Measurements from ENCODE around the gene LRRIQ1. TPM values are rescaled to one million over a fixed set of nuclear protein-coding genes. Genes with fewer than 3 reads are reported as not detected.

The LRRIQ1 gene
- polyA plus RNA-seq, 1 donor from 2014 or later = 11.8 TPM

DNA sequence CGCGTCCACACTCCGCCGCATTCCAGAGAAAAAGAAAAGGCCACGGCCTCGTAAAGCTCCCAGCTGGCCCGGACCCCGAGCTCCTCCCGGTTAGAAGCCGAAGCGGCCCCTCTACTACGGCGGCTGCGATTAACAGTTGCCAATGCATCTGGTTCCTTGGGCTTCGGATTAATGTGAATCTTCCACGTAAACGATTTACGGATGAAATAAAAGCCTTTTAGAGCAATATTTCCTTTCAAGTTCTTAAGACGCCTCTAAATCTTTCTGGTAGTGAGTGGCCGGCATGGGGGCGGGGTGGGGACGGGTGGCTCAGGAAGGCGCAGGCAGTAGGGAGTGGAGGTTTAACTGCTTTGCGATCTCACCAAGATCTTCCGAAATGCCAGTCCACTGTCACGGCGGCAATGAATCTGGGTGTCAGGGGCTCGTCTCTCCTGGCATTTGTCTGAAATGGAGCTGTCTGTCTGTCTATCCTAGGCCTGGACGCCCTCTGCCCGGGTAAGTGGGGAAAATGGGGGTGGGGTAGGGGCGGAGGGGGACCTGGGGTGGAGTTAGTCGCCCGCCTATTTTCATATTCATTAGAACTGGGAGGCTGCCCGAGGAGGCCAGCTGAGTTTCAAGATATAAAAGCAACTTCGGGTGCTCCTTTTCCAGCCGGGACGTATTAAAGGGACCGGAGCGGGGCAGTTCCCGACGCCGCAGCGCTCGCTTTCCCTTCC lies 243.5 kb downstream of the LRRIQ1 start:
- no peak overlapping the region for H3K9ac ChIP-seq (ENCODE audit: low read length)

DNA sequence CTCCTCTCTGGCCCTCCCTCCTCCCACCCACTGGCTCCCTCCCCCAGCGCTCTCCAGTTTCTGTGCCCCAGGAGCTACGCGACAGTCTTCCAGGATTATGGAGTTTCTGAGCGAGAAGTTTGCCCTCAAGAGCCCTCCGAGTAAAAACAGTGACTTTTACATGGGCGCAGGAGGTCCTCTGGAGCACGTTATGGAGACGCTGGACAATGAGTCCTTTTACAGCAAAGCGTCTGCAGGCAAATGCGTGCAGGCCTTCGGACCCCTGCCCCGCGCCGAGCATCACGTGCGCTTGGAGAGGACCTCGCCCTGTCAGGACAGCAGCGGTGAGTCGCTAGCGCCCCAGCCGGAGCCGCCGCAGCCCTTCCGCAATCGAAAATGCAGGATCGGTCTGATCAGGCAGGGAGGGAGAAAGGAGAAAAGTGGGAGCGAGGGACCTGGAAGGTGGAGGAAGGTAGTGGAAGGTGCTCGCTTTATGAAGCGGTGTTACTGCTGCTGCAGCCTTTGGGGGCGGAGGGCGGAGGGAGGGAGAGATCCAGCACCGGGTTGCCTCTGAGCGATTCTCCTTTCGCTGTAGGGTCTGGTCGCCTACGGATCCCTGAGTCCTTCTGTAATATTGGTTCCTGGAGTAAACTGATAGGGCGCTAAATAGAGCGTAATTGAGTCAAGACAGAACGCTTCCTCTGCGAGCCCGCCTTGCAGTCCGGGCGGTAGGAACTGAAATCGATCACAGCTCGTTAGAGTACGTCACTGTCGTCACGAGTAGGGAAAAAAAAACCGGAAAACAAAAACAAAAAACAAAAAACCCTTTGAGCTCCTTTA lies 244.2 kb downstream of the LRRIQ1 start, which contains the start of gene ALX1:
Gene ALX1 (plus strand): TSS at position 56 of the 819 bp plus-strand sequence. CDS start 42 bp downstream, at position 98.
- H3K9ac ChIP-seq (ENCODE audit: low read length) = peak within 1 kb of the TSS; percentile 4

More for the DNA sequence above, 243.5 kb downstream of the LRRIQ1 start:
- no peaks in the 10 kb centered on the region for H3K9me2 ChIP-seq (ENCODE audit: insufficient read depth, low read length)
- H3K9me3 ChIP-seq (ENCODE audit: low read length) = peaks cover 16% of the 10 kb centered on the region
- H3K27ac ChIP-seq (ENCODE audit: low read length) = no peak overlapping the region
- H3K27me3 ChIP-seq (ENCODE audit: insufficient read depth, low read depth, low read length) = peaks cover 99% of the 10 kb centered on the region
- H3F3A ChIP-seq (ENCODE audit: insufficient read depth, low read length, poor library complexity, severe bottlenecking) = no peaks in the 10 kb centered on the region
- no peaks in the 10 kb centered on the region for H4K20me1 ChIP-seq (ENCODE audit: insufficient read depth)
- peak overlapping the region; percentile 63 for H3K4me3 ChIP-seq (ENCODE audit: low read length)
- peak; percentile 23 for TF ChIP-seq POLR2AphosphoS5 (IDR thresholded peaks at IDR 0.05)
- no peak for TF ChIP-seq RAD21 (conservative IDR thresholded peaks at IDR 0.05)
- no peak overlapping the region for H2AFZ ChIP-seq (ENCODE audit: low read depth, low read length)
- H3K79me2 ChIP-seq (replicated peaks; ENCODE audit: insufficient read depth, low read length) = no peaks in the 10 kb centered on the region
- no peaks in the 10 kb centered on the region for H3K36me3 ChIP-seq (ENCODE audit: insufficient read depth, low read length)
- no peak overlapping the region for H3K4me2 ChIP-seq (ENCODE audit: low read length)

More for the DNA sequence above, 244.2 kb downstream of the LRRIQ1 start, which contains the start of gene ALX1:
- Histone ChIP-seq H3K27me3 (ENCODE audit: insufficient read depth, low read depth, low read length) (peaks cover 99% of the 10 kb centered on the region), H3F3A (ENCODE audit: insufficient read depth, low read length, poor library complexity, severe bottlenecking) (no peaks in the 10 kb centered on the region), H3K9me3 (ENCODE audit: low read length) (peaks cover 16% of the 10 kb centered on the region), H3K36me3 (ENCODE audit: insufficient read depth, low read length) (no peaks in the 10 kb centered on the region), H2AFZ (ENCODE audit: low read depth, low read length) (no peak within 1 kb of the TSS), H4K20me1 (ENCODE audit: insufficient read depth) (no peaks in the 10 kb centered on the region), H3K4me2 (ENCODE audit: low read length) (peak within 1 kb of the TSS; percentile 71), H3K79me2 (replicated peaks; ENCODE audit: insufficient read depth, low read length) (no peaks in the 10 kb centered on the region), H3K9me2 (ENCODE audit: insufficient read depth, low read length) (no peaks in the 10 kb centered on the region), H3K27ac (ENCODE audit: low read length) (no peak within 1 kb of the TSS), H3K4me3 (ENCODE audit: low read length) (peak within 1 kb of the TSS; percentile 63)
- TF ChIP-seq RAD21 (conservative IDR thresholded peaks at IDR 0.05) (no peak), EZH2 (IDR thresholded peaks at IDR 0.05; ENCODE audit: borderline replicate concordance, insufficient read depth, low read length, poor library complexity, severe bottlenecking) (peak; percentile 96), EP300 (conservative IDR thresholded peaks at IDR 0.05; ENCODE audit: poor library complexity, severe bottlenecking) (no peak), POLR2AphosphoS5 (IDR thresholded peaks at IDR 0.05) (peak; percentile 77), TAF1 (IDR thresholded peaks at IDR 0.05; ENCODE audit: low read depth) (no peak), CTCF (IDR thresholded peaks at IDR 0.05; ENCODE audit: poor library complexity, severe bottlenecking) (peak; percentile 24), SMC3 (conservative IDR thresholded peaks at IDR 0.05; ENCODE audit: poor library complexity) (no peak), MXI1 (conservative IDR thresholded peaks at IDR 0.05; ENCODE audit: poor library complexity, severe bottlenecking) (no peak)
- TF ChIP-seq, protein P1, sequence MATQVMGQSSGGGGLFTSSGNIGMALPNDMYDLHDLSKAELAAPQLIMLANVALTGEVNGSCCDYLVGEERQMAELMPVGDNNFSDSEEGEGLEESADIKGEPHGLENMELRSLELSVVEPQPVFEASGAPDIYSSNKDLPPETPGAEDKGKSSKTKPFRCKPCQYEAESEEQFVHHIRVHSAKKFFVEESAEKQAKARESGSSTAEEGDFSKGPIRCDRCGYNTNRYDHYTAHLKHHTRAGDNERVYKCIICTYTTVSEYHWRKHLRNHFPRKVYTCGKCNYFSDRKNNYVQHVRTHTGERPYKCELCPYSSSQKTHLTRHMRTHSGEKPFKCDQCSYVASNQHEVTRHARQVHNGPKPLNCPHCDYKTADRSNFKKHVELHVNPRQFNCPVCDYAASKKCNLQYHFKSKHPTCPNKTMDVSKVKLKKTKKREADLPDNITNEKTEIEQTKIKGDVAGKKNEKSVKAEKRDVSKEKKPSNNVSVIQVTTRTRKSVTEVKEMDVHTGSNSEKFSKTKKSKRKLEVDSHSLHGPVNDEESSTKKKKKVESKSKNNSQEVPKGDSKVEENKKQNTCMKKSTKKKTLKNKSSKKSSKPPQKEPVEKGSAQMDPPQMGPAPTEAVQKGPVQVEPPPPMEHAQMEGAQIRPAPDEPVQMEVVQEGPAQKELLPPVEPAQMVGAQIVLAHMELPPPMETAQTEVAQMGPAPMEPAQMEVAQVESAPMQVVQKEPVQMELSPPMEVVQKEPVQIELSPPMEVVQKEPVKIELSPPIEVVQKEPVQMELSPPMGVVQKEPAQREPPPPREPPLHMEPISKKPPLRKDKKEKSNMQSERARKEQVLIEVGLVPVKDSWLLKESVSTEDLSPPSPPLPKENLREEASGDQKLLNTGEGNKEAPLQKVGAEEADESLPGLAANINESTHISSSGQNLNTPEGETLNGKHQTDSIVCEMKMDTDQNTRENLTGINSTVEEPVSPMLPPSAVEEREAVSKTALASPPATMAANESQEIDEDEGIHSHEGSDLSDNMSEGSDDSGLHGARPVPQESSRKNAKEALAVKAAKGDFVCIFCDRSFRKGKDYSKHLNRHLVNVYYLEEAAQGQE (IDR thresholded peaks at IDR 0.05; ENCODE audit: borderline replicate concordance) = no peak
